GM18499 (cell line): Measurements from ENCODE around the gene CUBN.
"Not testable (repeated sequence)": the region's sequence is repeated elsewhere in the genome, so short reads cannot be mapped to it uniquely, and the experiment has no call there.

Experiments
- ATAC-seq: cut with Tn5 transposase; IDR thresholded peaks from one replicate; pipeline ENCODE4 v1.9.1; 2021; ENCODE audit warnings: moderate number of reproducible peaks; ENCODE audit not compliant: insufficient read depth, unreplicated experiment

Gene CUBN

DNA sequence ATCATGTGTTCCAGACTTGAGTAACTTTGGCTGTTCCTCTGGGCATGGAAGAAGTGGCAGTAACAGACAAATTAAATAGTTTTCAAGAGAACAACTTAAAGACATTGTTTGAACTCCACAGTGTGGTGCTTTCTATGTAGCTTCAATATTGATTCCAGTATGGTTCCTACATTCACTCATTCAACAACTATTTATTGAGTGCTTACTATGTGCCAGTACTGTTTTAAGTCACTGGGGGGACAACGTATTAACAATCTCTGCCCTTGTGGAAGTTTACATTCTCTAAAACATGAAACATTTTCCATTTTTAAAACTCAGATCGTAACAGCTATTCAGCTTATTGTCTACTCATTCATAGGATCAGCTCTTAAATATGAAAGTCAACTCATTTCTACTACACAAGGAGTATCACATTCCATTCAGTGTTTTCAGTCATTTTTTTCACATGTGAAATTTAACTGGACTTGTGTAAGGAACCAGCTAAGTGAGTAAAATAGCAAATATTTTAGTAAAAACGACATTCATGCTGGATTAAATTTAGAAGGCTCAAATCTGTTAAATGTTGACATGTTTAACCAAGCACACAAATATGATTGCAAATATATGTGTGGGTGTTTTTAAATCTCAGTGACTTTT lies 13.6 kb upstream of the CUBN start:
- ATAC-seq = no peak

DNA sequence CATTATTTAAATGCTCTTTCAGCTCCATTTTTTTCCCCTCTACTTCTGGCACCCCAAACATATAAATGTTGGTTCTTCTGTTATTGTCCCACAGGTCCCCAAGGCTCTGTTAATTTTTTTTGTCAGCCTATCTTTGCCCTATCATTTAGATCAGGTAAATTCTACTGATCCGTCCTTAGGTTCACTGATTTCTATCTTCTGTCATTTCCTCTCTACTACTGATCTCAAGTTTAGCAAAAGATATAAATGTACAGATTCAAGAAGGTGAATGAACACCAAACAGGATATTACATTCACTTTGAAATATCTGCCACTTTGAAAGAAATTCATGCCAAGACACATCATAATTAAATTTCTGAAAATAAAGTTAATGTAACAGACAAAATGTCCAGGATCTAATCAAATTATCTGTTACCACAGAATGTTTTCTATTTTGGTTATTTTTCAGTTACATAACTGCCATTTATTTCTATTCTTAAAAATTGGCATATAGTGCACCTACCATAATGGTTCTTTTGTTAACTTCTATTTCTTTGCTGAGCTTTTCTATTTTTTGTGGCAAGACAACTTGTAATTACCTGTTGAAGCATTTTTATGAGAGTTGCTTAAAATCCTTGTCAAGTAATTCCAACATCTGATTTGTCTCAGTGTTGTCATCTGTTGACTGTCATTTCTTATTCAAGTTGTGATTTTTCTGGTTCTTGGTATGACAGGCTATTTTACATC lies 12.1 kb upstream of the CUBN start:
- no peak for ATAC-seq

DNA sequence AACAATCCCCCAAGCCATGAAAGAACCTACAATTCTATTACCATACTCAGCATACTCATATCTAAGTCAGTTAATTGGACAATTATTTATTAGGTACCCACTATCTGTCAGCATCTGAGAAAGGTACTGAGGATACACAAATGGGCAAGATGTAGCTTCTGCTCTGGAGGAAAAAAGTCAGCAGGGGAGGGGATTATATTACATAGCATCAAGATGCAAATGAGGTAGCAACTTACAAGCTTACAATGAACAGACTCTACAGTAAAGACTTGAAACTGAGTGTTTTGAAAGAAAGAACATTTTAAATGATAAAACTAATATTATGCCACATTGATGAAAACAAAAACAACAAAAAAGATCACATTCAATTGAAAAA lies 10.8 kb upstream of the CUBN start:
- no peak for ATAC-seq

DNA sequence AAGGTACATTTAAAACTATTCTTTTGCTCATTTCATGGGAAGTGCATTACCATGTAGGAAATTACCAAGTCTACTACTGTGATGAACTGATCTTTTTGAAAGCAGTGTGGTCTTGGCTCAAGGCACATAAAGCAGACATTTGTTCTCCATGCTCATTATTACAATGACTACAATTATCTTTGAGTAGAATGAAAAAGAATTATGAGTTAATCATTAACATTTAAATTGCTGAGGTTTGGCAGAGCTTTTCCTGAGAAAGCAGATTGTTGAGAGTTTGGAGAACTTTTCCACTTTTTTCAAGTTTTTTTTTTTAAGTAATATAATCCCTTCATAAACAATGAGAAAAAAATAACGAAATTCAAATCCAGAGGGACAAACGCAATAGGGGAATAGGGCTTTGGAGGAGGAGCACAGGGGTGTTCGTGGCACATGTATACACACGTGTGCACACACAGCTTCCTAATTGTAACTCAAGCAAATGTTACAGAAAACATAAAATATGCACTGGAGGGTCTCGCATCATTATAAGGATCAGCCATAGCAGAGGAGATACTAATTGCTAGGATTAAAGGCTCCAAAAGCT lies 8.9 kb upstream of the CUBN start:
- no peak for ATAC-seq

DNA sequence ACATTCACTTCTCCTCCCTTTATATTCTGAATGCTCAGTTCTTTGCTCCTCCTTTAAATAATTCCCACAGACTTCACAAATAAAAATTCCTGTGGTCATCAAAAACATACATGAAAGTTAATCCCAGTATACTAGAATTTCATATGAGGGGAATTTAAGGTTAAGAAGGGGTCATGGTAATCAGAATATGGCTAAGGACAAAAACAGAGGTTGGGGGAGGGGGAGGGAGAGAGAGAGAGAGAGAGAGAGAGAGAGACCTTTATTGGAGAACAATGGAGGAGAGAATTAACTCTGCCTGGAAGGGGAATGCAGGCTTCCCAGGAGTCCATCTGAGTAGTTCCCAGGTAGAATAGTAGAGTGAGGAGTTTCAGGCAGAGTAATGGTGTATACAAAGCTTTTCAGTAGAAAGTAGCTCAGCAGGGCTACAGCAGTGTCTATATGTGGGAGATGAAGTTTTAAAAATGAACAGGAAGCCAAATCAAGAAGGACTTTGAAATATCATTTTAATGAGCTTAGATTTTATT lies 5.2 kb upstream of the CUBN start:
- ATAC-seq = no peak

DNA sequence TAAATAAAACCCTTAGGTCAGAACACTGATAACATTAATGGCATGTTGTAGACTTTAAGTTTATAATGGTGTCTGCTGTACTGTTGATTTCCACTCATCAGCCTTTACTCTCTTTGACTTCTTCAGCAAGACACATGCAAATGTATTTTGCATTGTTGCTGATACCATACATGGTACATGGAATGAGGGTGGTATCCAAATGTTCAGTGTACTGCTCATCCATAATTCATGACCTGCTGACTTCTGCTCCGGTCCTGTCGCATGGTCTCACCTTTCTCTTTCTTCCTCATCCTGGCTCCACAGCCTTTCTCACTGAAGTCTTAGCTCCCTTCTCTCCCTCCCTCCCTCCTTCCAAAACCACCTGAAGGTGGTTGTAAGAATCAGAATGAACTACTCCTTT lies 4.7 kb upstream of the CUBN start:
- no peak for ATAC-seq

DNA sequence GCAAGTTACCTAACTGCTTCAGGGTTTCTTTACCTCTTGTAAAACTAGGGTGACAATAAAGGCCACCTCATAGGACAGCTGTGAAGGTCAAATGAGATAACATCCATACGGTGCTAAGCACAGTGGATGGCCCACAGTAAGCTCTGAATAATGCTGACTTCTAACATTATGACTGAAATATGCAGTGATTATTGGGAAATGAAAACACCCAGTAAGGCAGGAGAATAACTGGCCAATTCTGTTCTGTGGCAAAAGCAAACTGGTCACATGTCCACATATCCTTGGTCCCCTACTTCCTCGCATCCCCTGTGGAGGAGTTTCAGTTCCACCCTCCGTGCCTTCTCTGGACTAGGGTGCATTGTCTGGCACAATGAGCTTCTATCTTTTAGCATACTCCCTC lies 1.4 kb downstream of the CUBN start:
- ATAC-seq = no peak

DNA sequence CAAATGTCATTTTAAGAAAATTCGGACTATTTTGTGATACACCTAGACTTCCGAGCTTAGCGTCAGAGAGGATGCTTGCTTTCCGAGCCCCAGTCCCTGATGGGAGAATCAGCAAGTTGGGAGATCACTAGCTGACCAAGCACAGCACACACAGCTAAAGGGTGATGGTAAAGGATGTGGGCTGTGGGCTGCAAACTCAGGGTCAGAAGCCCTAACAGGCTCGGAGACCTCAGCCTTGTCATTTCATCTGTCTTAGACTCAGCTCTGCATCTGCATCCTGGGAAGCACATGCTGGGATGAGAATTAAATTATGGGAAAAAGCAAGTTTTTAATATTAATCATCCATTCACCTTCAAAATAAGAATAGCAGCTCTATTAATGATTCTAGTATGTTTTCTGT lies 3.3 kb downstream of the CUBN start:
- ATAC-seq = no peak

DNA sequence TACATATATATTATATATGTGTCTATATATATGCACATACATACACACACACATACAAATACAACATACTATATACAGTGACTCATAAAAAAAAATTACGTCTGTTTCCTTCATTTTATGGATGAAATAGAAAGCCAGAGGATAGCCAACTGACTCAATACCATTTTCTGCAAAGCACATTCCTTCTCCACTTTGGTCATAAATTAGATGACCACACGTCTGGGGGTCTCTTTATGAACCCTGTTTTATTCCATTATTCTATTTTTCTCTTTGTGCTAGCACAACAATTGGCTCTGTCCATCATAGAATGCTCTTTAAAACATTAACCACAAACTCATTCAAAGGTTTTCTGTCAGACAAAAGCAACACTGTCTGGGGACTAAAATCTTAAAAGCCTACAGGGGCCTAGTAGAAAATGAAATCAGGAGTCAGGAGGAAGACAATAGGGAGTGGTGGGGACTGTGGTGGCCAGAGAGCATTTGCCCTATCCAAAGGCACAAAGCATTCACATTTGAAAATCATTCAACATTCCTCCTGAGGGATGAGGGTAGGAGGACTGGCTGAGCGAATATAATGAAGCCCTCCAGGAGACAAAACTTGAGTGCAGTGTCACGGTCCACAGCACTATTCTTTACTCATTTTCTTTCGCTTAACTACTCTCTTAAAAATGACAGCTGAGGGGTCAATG lies 4.3 kb downstream of the CUBN start:
- no peak for ATAC-seq

DNA sequence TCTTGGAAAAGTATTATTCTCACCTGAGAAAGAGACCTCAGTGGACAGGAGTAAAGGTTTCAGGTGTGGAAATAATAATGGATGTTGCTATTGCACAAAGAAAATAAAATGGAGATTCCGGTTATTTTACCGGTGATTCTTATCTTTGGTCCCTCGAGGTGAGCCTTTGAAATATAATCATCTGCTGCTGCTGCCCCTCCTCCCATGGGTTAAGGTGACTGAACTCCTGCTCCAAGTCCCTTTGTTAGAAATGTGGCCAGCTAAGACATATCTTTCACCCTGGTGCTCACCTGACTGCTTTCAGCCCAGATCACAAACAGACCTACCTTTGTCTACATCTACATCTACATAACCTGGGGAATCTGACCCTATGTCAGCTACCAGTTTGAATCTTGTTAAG lies 5.7 kb downstream of the CUBN start:
- ATAC-seq = no peak

DNA sequence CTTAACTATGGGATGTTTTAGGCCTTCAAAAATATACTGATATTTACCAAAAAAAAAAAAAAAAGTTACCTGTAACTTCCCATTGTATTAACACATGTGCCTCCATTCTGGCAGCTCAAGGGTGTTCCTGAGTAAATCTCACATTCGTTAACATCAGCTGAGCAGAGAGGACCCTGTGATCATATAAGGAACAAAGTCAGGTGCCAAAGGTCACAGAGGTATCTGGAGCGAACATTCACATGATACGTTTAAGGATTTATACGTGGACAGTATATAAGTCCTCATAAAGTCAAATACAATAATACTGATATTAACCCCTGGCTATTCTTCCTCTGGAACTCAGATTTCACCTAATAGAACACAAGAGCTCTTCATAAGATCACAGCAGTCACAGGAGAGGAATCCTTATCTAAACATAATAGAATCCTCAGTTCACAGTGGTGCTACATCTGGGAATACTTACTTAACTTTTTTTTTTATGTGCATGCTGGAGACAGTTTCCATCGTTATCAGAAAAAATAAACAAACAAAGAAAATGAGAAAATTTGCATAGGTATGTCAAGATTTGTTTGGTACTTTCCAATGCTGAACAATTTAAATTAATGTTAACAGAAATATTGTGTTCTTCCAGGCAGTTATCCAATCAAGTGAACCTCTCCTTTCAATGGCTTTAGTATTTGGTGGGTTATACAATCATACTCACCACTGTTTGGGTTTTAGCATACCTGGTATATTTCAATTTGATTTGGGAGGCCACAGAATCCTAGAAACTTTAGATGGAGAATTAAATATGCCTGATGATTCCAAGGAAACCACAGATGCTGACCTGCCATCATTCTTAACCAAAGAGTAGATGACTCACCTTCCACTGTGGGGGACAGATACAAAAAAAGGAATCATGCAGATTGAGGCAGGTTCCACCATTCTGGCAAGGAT lies 6.6 kb downstream of the CUBN start:
- ATAC-seq = no peak

DNA sequence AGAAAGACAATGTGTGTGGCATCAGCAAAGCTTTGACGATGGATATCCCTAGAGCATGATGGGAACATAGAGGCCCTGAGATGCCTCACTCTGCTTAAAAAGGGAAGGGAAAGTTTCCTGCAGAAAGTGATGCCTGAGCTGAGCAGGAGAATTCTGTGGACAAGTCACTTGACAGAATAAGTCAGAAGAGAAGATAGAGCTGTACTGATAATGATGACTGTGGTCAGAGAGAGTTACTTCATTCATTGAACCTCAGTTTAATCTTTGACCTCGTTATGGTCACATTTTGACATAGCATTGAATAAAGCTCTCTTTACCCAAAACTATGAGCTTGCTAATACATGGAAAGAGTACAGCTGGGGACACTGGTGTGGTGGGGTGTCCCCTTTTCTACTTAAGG lies 7.6 kb downstream of the CUBN start:
- no peak for ATAC-seq

DNA sequence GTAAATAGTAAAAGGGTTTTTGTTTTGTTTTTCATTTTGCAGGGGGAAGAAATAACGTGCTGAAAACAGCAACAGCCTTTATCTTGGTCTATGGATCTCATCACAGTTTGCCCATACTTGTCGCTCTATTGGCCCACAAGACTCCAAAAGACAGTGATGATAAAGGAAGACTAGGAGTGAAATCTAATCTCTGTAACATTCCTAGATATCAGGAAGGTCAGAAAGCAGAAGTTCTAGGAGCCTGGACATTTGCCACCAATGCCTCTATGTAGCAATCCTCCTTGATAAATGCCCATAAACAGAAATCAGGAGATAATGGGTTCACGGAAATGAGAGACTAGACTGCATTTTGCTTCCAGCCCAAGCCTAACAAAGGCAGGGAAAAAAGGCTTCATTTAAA lies 8.9 kb downstream of the CUBN start:
- ATAC-seq = no peak

DNA sequence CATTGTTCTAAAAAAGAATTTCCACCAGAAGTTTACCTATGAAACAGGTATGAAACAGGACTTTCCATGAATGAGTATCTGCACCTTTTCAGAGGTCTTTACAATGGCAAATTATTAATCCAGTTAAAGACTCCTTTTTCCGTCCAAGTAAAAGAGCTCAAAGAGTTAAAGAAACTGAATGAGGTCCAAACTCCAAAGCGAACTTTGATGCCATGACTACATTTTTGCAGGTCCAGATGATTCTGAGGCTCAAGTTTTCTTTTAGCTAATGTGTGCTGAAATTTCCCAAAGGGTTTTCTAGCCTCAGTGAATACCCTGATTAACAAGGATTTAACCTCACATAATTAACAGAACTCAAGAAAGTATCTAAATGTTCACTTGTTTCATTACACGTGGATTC lies 9.8 kb downstream of the CUBN start:
- ATAC-seq = no peak

DNA sequence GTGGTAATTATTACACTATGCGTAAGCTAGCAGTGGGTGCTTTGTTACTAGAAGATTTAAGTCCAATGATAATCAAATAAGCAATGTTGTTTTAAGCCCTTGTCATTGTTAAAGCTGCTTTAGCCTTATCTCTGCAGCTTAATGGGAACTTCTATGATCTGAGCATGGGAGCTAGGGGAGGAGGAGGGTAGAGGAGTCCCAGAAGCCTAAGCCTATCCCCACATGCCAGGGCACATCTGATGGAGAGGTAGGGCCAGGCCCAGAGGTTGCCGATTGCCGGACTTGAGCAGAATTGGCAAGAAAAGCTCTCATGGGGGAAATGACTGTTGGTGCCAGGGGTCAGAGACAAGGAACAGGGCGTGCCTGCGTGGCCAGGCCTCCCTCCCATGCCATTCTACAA lies 13.4 kb downstream of the CUBN start:
- no peak for ATAC-seq

DNA sequence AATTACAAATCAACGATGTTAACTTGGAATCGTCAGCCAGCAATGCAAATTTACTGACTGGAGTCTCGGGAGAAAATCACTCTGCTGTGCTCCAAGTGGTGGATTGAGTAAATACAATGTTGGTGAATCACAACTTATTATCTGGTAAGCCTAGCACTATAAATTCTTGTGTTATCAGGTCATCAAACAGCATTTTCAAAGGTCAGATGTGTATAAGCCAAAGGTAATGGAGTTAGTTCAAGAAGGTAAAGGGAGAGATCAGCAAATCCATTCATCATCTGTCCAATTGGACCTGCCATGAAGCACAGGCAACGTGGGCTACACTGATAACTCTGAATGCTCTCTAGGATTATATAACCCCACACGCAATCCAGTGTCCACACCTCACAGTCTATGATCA lies 13.9 kb downstream of the CUBN start:
- no peak for ATAC-seq

DNA sequence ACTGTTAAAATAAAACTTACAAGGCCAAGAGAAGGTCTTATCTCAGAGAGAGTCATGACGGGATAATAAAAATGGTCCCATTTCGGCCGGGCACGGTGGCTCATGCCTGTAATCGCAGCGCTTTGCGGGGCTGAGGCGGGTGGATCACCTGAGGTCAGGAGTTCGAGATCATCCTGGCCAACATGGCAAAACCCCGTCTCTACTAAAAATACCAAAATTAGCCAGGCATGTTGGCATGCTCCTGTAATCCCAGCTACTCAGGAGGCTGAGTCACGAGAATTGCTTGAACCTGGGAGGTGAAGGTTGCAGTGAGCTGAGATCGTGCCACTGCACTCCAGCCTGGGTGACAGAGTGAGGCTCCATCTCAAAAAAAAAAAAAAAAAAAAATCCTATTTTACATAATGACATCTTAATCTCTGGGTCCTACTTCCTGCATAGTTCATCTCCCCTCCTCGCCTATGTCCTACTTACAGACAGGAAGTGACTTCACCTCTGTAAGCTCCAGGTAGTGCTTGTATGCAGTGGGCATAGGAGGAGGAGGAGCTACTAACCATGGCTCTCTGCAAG lies 14.7 kb downstream of the CUBN start:
- not testable (repeated sequence) for ATAC-seq

DNA sequence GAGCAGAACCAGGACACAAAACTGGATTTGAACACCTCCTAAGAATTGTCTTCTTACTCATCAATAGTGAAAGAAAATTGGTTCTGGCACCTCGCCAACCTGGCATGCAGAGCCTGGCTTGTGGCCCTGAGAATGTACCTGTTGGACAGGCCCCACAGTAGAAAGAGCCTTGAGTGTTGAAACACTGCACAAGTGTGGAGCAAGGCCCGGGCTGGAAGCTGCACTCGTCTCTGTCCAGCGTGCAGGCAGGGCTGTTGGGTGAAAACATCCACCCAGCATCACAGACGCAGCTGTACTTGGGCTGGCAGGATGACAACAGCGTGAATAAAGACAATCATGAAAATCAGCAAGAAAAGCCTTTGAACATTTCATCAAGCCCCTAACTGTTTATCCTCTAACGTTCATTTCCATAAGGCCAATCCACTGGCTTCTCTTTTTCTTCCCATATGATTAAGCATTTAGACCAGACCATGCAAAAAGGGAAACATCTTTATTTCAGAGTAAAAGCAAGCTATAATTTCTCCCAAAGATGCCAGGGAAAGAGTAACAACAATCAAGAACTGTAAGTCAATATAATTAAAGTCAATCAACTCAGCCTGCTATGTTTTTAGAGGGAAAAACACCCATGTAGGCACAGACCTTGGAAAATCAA lies 15.6 kb downstream of the CUBN start:
- ATAC-seq = no peak

DNA sequence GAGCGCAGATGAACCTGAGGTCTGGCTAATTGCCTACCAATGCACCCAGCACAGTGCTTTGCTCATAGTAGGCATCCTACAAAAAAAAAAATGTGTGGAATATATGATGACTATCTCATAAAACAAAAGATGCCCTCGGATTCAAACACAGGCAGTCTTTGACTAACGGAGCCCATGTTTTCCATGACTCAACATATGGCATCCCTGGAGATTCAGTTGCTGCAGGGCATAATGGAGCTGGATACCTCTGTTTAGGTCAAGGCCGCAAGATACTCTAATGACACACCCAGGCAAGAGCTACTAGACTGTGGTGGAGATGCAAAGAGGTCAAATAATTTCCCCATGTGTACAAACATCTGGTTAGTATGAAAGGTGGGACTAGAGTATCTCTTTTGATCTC lies 16.3 kb downstream of the CUBN start:
- ATAC-seq = no peak
